HL-60 (cell line): ENCODE measurements around the gene DENND1A.

Experiments
- CTCF ChIP-seq: IDR thresholded peaks from one replicate; pipeline ENCODE4 v1.5.1; 2011; ENCODE audit warnings: low read length, control low read depth, inconsistent platforms; ENCODE audit not compliant: insufficient read depth
- GABPA ChIP-seq: IDR thresholded peaks from 2 replicates; pipeline ENCODE4 v1.6.1; 2012; ENCODE audit warnings: low read depth
- POLR2AphosphoS5 ChIP-seq: IDR thresholded peaks from 2 replicates; pipeline ENCODE4 v1.6.1; 2012; ENCODE audit warnings: low read depth
- REST ChIP-seq: IDR thresholded peaks from 2 replicates; pipeline ENCODE4 v1.6.1; 2012; ENCODE audit warnings: low read depth; ENCODE audit not compliant: insufficient replicate concordance
- SPI1 ChIP-seq: IDR thresholded peaks from 2 replicates; pipeline ENCODE4 v1.6.1; 2012; ENCODE audit warnings: low read depth, mild to moderate bottlenecking, borderline replicate concordance

GRCh38 chr9:123523845-123524244 lies 406.1 kb downstream of the DENND1A start:
- TF ChIP-seq SPI1 (no peak), REST (no peak), CTCF (no peak), POLR2AphosphoS5 (no peak), GABPA (no peak)
